CD14-positive monocyte (primary cell): ENCODE data around the gene NXPH1. TPM values are rescaled to one million over a fixed set of nuclear protein-coding genes. Genes with fewer than 3 reads are reported as not detected.

Experiments
- DNase-seq, 3 donors: peaks; one replicate each; pipeline ENCODE4 v3.0.0-alpha.2; 2011 to 2022
- H2AFZ ChIP-seq: 2 replicates; pipeline ENCODE4 v1.6.0; 2012; ENCODE audit warnings: mild to moderate bottlenecking, low read depth, low read length, inconsistent platforms; ENCODE audit not compliant: insufficient read depth, poor library complexity, severe bottlenecking
- H3K27ac ChIP-seq, 2 donors: 1 replicate in 1 of 2; 2 replicates in 1 of 2; pipeline ENCODE4 v1.5.1; 2012 to 2013; ENCODE audit warnings: low read length in 2 of 2, control low read depth in 1 of 2, inconsistent platforms in 1 of 2, low read depth in 1 of 2, mild to moderate bottlenecking in 1 of 2
- H3K27me3 ChIP-seq, 2 donors: one replicate each; pipeline versions ENCODE4 v1.6.0 to v1.6.1; 2011 to 2013; ENCODE audit warnings: low read length in 2 of 2; ENCODE audit not compliant: control insufficient read depth in 2 of 2, insufficient read depth in 2 of 2
- H3K36me3 ChIP-seq, 2 donors: replicated peaks in 1 of 2; 1 replicate in 1 of 2; 2 replicates in 1 of 2; pipeline versions ENCODE4 v1.5.1 to v1.6.1; 2012 to 2013; ENCODE audit warnings: low read length in 2 of 2, control low read depth in 1 of 2, inconsistent platforms in 1 of 2, mild to moderate bottlenecking in 1 of 2; ENCODE audit not compliant: insufficient read depth in 2 of 2, control insufficient read depth in 1 of 2
- H3K4me1 ChIP-seq, 2 donors: 1 replicate in 1 of 2; 2 replicates in 1 of 2; pipeline versions ENCODE4 v1.5.1 to v1.6.1; 2012 to 2013; ENCODE audit warnings: low read length in 2 of 2, control low read depth in 1 of 2, inconsistent platforms in 1 of 2, mild to moderate bottlenecking in 1 of 2, moderate library complexity in 1 of 2; ENCODE audit not compliant: insufficient read depth in 2 of 2, control insufficient read depth in 1 of 2
- H3K4me2 ChIP-seq: replicated peaks from 2 replicates; pipeline ENCODE3; 2012; ENCODE audit warnings: low read length, moderate library complexity, mild to moderate bottlenecking; ENCODE audit not compliant: poor library complexity, severe bottlenecking; ENCODE audit errors: extremely low read depth
- H3K4me3 ChIP-seq, 3 experiments: fragments of 200-600 bp in 1 of 3; sonication (generic) in 1 of 3; replicated peaks in 1 of 3; 1 replicate in 2 of 3; 2 replicates in 1 of 3; pipeline ENCODE4 v1.5.1; 2011 to 2013; ENCODE audit warnings: low read length in 3 of 3, mild to moderate bottlenecking in 3 of 3, control low read depth in 2 of 3, low read depth in 2 of 3, inconsistent platforms in 1 of 3, moderate library complexity in 1 of 3
- H3K79me2 ChIP-seq: 2 replicates; pipeline ENCODE4 v1.6.0; 2012; ENCODE audit warnings: mild to moderate bottlenecking, control low read depth, inconsistent platforms, low read length, moderate library complexity; ENCODE audit not compliant: insufficient read depth
- H3K9ac ChIP-seq: 2 replicates; pipeline ENCODE4 v1.6.0; 2017; ENCODE audit warnings: low read length, mild to moderate bottlenecking; ENCODE audit not compliant: insufficient read depth, poor library complexity, severe bottlenecking
- H3K9me3 ChIP-seq, 2 donors: replicated peaks in 1 of 2; 1 replicate in 1 of 2; 2 replicates in 1 of 2; pipeline versions ENCODE4 v1.5.1 to v1.6.1; 2012 to 2013; ENCODE audit warnings: low read length in 2 of 2, control low read depth in 1 of 2; ENCODE audit not compliant: control insufficient read depth in 1 of 2, insufficient read depth in 1 of 2
- H4K20me1 ChIP-seq: 2 replicates; pipeline ENCODE4 v1.6.0; 2012; ENCODE audit warnings: mild to moderate bottlenecking, low read length, control low read depth, moderate library complexity; ENCODE audit not compliant: insufficient read depth
- H3K27ac Mint-ChIP-seq, 7 donors: one replicate each; pipeline ENCODE4 v1.8.0; 2020; ENCODE audit warnings: mild to moderate bottlenecking in 7 of 7, mixed read lengths in 7 of 7, moderate library complexity in 6 of 7, inconsistent platforms in 2 of 7
- H3K27me3 Mint-ChIP-seq, 3 donors: one replicate each; pipeline ENCODE4 v1.8.0; 2021 to 2022; ENCODE audit warnings: low read depth in 3 of 3, mild to moderate bottlenecking in 3 of 3, mixed read lengths in 3 of 3, moderate library complexity in 3 of 3, inconsistent platforms in 1 of 3
- H3K36me3 Mint-ChIP-seq, 2 donors: one replicate each; pipeline ENCODE4 v1.8.0; 2020; ENCODE audit warnings: mixed read lengths in 2 of 2, inconsistent platforms in 1 of 2, mild to moderate bottlenecking in 1 of 2
- H3K4me1 Mint-ChIP-seq: one replicate; pipeline ENCODE4 v1.8.0; 2020; ENCODE audit warnings: mild to moderate bottlenecking, mixed read lengths
- H3K4me3 Mint-ChIP-seq, 2 donors: one replicate each; pipeline ENCODE4 v1.8.0; 2020; ENCODE audit warnings: mild to moderate bottlenecking in 2 of 2, mixed read lengths in 2 of 2, moderate library complexity in 1 of 2
- H3K9me3 Mint-ChIP-seq, 7 donors: one replicate each; pipeline ENCODE4 v1.8.0; 2020 to 2022; ENCODE audit warnings: mixed read lengths in 7 of 7, mild to moderate bottlenecking in 6 of 7, moderate library complexity in 6 of 7, inconsistent platforms in 2 of 7
- CTCF ChIP-seq: fragments of 200-600 bp; IDR thresholded peaks from one replicate; pipeline ENCODE4 v1.8.0; 2022; ENCODE audit warnings: antibody characterized with exemption, mild to moderate bottlenecking
- WGBS: methylation state at CpG from one replicate; pipeline ENCODE4 v1.1.5; 2013; ENCODE audit warnings: missing lambda C conversion rate; ENCODE audit not compliant: insufficient coverage; 5-methylcytosine and 5-hydroxymethylcytosine counted together
- intact Hi-C, 2 donors: fragments of 100-400 bp; cut with micrococcal nuclease; formaldehyde crosslinking; loops; one replicate each; pipeline versions ENCODE4 v1.15.0 to v1.15.1; 2023
- polyA plus RNA-seq, 3 donors: library from polyadenylated mRNA; depleted of rRNA in 1 of 3; unstranded in 2 of 3; stranded (reverse) in 1 of 3; fragments of 300-500 nt in 2 of 3; fragments of >200 nt in 1 of 3; fragmentation: Illumina TruSeq in 2 of 3; gene quantifications; 1 replicate in 2 of 3; 2 replicates in 1 of 3; pipeline ENCODE4 v1.2.3, GENCODE V29; 2012 to 2021

Gene NXPH1
- polyA plus RNA-seq, 3 donors, result not detected

GRCh38 chr7:8714791-8715190, 281.4 kb downstream of the NXPH1 start:
- Histone ChIP-seq H3K4me1 (no peaks in the 10 kb centered on the region), H3K4me2 (no peak overlapping the region), H3K27ac (no peak overlapping the region), H3K36me3 (no peaks in the 10 kb centered on the region), H3K9me3 (peaks cover 4 to 7% of the 10 kb centered on the region in 2 donors), H4K20me1 (no peaks in the 10 kb centered on the region), H3K79me2 (no peaks in the 10 kb centered on the region), H2AFZ (no peak overlapping the region), H3K4me3 (no peak overlapping the region), H3K9ac (no peak overlapping the region), H3K27me3 (no peaks in the 10 kb centered on the region)
- no peak overlapping the region for H3K4me3 Mint-ChIP-seq
- H3K27me3 Mint-ChIP-seq, result peaks cover 0 to 1% (median 0%) of the 10 kb centered on the region in 3 donors
- DNase-seq, result no peak
- intact Hi-C loops, result no loop called here
- no peaks in the 10 kb centered on the region for H3K36me3 Mint-ChIP-seq
- H3K9me3 Mint-ChIP-seq, result peaks cover 0 to 6% (median 3%) of the 10 kb centered on the region in 7 donors
- H3K27ac Mint-ChIP-seq, result no peak overlapping the region
- H3K4me1 Mint-ChIP-seq, result no peaks in the 10 kb centered on the region
- TF ChIP-seq CTCF, result no peak

GRCh38 chr7:8719102-8719501, 285.7 kb downstream of the NXPH1 start:
- H2AFZ ChIP-seq, result no peak overlapping the region
- no peaks in the 10 kb centered on the region for H3K27me3 ChIP-seq
- no peak overlapping the region for H3K9ac ChIP-seq
- intact Hi-C loops, result no loop called here
- H3K9me3 ChIP-seq, result peaks cover 2 to 4% of the 10 kb centered on the region in 2 donors
- Mint-ChIP-seq H3K4me1 (no peaks in the 10 kb centered on the region), H3K36me3 (no peaks in the 10 kb centered on the region), H3K4me3 (no peak overlapping the region), H3K27ac (no peak overlapping the region), H3K27me3 (no peaks in the 10 kb centered on the region), H3K9me3 (peaks cover 0 to 3% (median 0%) of the 10 kb centered on the region in 7 donors)
- TF ChIP-seq CTCF, result no peak
- no peaks in the 10 kb centered on the region for H3K36me3 ChIP-seq
- no CpG with 5 or more reads among the region's 1 CpG for WGBS
- H4K20me1 ChIP-seq, result no peaks in the 10 kb centered on the region
- H3K79me2 ChIP-seq, result no peaks in the 10 kb centered on the region
- H3K4me2 ChIP-seq, result no peak overlapping the region
- H3K27ac ChIP-seq, result no peak overlapping the region
- H3K4me3 ChIP-seq, result no peak overlapping the region
- no peaks in the 10 kb centered on the region for H3K4me1 ChIP-seq
- no peak for DNase-seq
